Duodenal mucosa (tissue), 2 donors: ENCODE data around the gene AXIN2.

Source experiments
- H3K27ac ChIP-seq: one replicate; pipeline ENCODE4 v1.7.0; 2013; ENCODE audit warnings: low read depth, low read length
- H3K27me3 ChIP-seq, 2 donors: one replicate each; pipeline ENCODE4 v1.7.0; 2013; ENCODE audit warnings: low read length in 2 of 2, control low read depth in 1 of 2; ENCODE audit not compliant: insufficient read depth in 2 of 2, control insufficient read depth in 1 of 2
- H3K36me3 ChIP-seq, 2 donors: one replicate each; pipeline ENCODE4 v1.7.0; 2013; ENCODE audit warnings: low read length in 2 of 2, control low read depth in 1 of 2; ENCODE audit not compliant: insufficient read depth in 2 of 2, control insufficient read depth in 1 of 2
- H3K4me1 ChIP-seq, 2 donors: one replicate each; pipeline ENCODE4 v1.7.0; 2013; ENCODE audit warnings: low read length in 2 of 2, control low read depth in 1 of 2; ENCODE audit not compliant: insufficient read depth in 2 of 2, control insufficient read depth in 1 of 2
- H3K4me3 ChIP-seq, 2 donors: one replicate each; pipeline ENCODE4 v1.7.0; 2013; ENCODE audit warnings: low read length in 2 of 2, low read depth in 1 of 2
- H3K9ac ChIP-seq, 2 donors: one replicate each; pipeline ENCODE4 v1.7.0; 2013; ENCODE audit warnings: low read length in 2 of 2, low read depth in 1 of 2
- H3K9me3 ChIP-seq, 2 donors: one replicate each; pipeline ENCODE4 v1.7.0; 2013; ENCODE audit warnings: low read length in 2 of 2, control low read depth in 1 of 2; ENCODE audit not compliant: control insufficient read depth in 1 of 2

AXIN2 gene

DNA sequence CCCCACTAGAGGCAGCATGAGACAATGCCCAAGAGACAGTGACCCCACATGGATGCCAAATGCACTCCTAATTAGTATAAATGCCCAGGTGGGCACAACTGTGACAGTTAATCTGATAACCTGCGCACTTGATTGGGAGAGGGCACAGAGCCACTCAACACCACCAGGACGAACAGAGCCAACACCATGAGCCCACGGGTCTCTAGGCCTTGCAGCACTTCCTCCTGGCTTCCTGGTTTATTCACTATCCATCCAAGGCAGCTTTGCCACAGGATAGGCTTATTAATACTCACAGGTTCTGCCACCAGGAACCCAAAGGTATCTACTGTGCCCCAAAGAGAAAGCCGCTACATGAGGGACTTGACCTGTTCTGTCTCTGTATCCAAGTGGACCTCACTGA is 14.9 kb downstream of the AXIN2 start:
- H3K9me3 ChIP-seq, result no peaks in the 10 kb centered on the region
- H3K27ac ChIP-seq, result no peak overlapping the region
- no peaks in the 10 kb centered on the region for H3K27me3 ChIP-seq
- peak overlapping the region in 1 of 2 donors; percentile 11 for H3K9ac ChIP-seq
- peaks cover 29 to 39% of the 10 kb centered on the region in 2 donors for H3K4me1 ChIP-seq
- H3K4me3 ChIP-seq, result peak overlapping the region in 1 of 2 donors; percentile 4
- H3K36me3 ChIP-seq, result peaks cover 0 to 17% of the 10 kb centered on the region in 2 donors

DNA sequence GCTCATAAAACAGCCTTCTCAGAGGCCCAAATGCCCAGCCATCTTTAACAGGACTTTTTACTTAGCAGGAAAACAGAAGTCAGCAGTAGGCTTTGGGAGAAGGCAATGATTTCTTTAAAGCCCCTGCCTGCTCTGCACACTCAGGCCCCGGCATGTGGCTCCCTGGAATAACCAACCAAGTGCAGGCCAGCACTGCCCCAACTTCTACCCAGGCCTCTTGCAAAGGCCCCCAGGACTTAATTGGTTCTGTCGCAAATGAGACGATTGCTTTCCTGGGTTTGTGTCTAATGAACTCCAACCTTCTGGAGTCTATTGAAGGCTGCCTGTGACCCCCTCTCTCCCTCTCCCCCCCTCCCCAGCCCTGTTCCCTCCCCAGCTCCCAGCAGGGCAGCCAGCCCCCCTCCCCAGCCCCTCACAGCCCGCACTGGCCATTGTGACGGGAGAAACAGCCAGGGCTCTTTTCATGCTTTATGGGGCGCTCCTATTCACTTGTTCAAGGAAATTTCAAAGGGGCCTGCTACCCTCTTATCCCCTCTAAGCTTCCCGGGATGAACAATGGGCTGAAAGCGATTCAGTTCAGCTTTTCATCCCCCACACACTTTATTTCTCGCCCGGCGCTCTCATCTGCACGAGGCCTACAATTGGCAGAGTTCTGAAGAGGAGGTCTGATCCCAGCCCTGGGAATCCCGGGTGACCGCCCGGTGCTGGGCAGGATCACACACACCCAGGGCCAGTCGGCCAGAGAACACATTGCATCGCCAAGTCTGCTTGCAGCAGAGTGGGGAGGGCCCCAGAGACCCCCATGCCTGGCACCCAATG is 15.5 kb downstream of the AXIN2 start:
- no peak overlapping the region for H3K27ac ChIP-seq
- H3K4me3 ChIP-seq, result peak overlapping the region in 1 of 2 donors; percentile 4
- H3K4me1 ChIP-seq, result peaks cover 23 to 33% of the 10 kb centered on the region in 2 donors

DNA sequence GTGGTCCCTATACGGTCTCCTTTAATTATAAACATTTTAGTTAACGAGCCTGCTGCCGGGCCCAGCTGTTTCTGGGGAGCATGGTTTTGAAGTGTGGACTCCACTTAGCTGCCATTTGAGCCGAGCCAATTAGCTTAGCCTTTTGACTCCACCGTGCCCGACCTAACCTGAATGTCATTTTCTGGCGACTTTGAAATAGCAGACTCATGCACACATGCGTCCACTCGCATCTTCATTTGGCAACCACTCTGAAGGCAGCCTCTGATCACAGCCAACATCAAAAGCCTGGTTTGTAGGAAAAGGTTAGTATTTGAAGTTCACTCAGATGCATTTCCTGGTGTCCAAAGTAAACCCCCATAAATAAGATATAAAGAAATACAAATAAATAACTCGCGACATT is 16.8 kb downstream of the AXIN2 start:
- Histone ChIP-seq H3K27me3 (no peaks in the 10 kb centered on the region), H3K4me3 (no peak overlapping the region), H3K9me3 (no peaks in the 10 kb centered on the region), H3K9ac (no peak overlapping the region), H3K27ac (no peak overlapping the region), H3K4me1 (peaks cover 20 to 23% of the 10 kb centered on the region in 2 donors), H3K36me3 (peaks cover 0 to 24% of the 10 kb centered on the region in 2 donors)

More for the DNA sequence above, 15.5 kb downstream of the AXIN2 start:
- H3K27me3 ChIP-seq, result no peaks in the 10 kb centered on the region
- H3K36me3 ChIP-seq, result peaks cover 0 to 20% of the 10 kb centered on the region in 2 donors
- no peaks in the 10 kb centered on the region for H3K9me3 ChIP-seq
- no peak overlapping the region for H3K9ac ChIP-seq

DNA sequence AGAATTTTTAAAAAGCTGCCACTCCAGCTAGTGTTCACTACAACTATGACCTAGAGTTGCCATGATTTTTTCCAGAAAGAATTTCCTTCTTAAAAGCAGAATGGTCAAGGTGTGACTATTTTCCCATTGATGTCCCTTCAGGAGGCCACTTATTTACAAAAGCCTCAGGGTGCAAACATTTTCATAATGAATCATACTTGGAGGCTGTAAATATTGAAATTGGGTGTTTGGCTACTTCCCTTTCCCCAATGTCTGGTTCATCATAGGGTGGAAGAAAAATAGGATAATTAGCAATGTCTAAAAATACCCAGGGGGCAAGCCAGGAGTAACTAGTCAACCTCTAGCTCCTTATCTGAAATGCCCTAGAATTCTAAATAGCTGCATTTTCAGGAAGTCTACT is 18.8 kb downstream of the AXIN2 start:
- H3K9ac ChIP-seq, result no peak overlapping the region
- peaks cover 16% of the 10 kb centered on the region in 2 donors for H3K4me1 ChIP-seq
- H3K27me3 ChIP-seq, result no peaks in the 10 kb centered on the region
- no peaks in the 10 kb centered on the region for H3K9me3 ChIP-seq
- H3K27ac ChIP-seq, result no peak overlapping the region
- no peak overlapping the region for H3K4me3 ChIP-seq
- H3K36me3 ChIP-seq, result peaks cover 0 to 25% of the 10 kb centered on the region in 2 donors

DNA sequence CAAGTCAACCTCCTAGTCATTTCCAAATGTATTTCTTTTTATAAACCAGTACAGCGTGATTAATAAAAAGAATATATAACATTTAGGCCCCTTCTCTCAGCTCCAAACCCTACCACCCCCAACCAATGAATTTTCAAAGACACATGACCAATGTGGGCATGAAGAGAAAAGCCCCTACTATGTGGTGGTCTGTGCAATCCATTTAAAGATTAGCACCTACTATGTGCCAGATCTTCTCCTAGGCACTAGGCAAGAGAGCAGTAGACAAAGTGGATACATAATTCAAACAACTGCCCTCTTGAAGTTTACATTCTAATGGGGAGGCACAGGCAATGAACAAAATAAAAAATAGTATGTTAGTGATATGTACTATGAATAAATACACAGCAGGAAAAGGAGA is 19.4 kb downstream of the AXIN2 start:
- Histone ChIP-seq H3K9ac (no peak overlapping the region), H3K4me1 (peaks cover 11% of the 10 kb centered on the region in 2 donors), H3K27ac (no peak overlapping the region), H3K9me3 (no peaks in the 10 kb centered on the region), H3K27me3 (no peaks in the 10 kb centered on the region), H3K36me3 (peaks cover 0 to 30% of the 10 kb centered on the region in 2 donors), H3K4me3 (no peak overlapping the region)

DNA sequence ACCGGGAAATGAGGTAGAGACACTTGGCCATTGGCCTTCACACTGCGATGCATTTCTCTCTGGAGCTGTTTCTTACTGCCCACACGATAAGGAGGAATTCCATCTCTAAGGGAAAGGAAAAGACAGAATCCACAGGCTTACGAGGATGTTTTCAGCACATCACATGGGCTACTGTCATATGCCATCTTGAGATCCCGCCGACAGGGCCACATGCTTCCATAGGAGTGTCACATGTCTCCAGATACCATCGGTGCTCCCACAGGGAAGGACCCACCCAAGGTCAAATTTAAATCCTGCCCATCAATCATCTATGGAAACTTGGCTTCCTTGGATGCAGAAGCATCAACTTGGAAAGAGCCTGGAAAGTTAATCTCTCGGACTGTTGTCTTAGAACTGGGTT is 20.0 kb downstream of the AXIN2 start:
- Histone ChIP-seq H3K27me3 (no peaks in the 10 kb centered on the region), H3K4me1 (peaks cover 5% of the 10 kb centered on the region in 2 donors), H3K27ac (no peak overlapping the region), H3K9ac (no peak overlapping the region), H3K4me3 (no peak overlapping the region), H3K36me3 (peaks cover 0 to 36% of the 10 kb centered on the region in 2 donors), H3K9me3 (no peaks in the 10 kb centered on the region)

DNA sequence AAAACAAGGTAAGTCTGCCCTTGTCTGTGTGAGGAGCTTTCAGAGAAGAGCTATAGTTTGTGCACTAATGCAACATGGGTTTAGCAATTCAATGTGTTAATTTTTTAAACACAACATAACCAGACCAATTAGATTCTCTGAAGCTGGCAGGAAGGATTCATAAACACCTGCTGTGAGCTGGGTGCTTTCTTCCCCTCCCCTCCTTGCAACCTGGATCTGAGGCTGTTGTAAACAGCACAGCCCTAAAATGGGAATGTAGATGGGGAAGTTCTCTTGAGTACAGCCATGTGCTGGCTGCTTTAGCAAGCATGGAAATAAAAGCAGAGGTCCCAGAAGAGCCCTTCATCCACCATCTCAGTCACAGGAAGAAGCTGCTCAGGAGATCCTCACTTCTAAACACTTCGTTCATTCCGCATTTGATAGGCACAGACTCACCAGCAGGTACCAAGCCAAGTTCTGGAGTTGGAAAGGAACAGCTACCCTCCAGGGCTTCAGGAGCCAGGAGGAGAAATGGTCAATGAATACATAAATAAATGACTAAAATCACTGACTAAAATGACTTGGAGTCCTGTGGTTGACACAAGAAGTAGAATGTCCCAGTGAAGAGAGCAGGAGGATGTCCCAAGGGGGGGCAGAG is 21.7 kb downstream of the AXIN2 start:
- Histone ChIP-seq H3K9me3 (no peaks in the 10 kb centered on the region), H3K27me3 (no peaks in the 10 kb centered on the region), H3K4me3 (no peak overlapping the region), H3K4me1 (no peaks in the 10 kb centered on the region), H3K27ac (no peak overlapping the region), H3K36me3 (peaks cover 0 to 51% of the 10 kb centered on the region in 2 donors), H3K9ac (no peak overlapping the region)

DNA sequence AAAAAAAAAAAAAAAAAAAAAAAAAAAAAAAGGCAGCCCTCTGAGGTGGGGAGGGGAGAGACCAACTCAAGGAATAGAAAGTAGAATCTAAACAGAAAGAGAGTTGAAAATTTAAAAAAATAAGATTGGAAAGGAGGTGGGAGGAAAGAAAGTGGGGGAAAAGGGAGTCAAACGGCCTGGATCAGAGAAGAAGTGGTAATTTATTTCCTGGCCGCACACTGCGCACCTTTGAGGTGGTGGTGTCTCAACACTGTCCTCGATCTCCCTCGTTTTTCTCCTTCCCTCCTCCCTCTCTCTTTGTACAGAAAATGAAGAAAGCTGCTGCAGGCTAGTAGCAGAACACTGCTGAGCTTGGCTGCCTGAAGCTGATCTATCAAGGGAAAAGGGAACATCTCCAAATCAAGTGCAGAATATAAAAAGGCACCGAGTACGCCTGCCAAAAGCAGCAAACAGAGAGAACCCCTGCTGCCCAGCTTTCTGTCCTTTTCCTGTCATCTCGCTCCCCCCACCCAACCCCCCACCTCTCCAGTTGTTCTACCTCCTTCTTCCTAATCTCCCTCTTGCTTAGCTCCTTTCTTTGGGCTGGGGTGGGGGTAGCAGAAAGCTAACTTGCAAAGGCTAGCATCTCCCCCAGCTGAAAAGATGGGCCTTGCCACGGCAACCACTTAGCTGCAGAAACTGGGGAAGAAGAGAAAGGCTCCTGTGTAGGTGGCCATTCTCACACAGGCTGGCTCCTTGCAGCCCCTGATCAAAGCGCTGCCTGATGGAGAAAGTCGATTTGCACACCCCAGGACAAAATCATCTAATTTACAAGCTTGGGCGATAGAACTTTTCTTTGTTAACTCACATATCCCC is 22.5 kb downstream of the AXIN2 start:
- H3K9ac ChIP-seq, result no peak overlapping the region
- no peaks in the 10 kb centered on the region for H3K9me3 ChIP-seq
- H3K27ac ChIP-seq, result no peak overlapping the region
- H3K36me3 ChIP-seq, result peaks cover 0 to 57% of the 10 kb centered on the region in 2 donors
- H3K4me1 ChIP-seq, result no peaks in the 10 kb centered on the region
- no peaks in the 10 kb centered on the region for H3K27me3 ChIP-seq
- no peak overlapping the region for H3K4me3 ChIP-seq

DNA sequence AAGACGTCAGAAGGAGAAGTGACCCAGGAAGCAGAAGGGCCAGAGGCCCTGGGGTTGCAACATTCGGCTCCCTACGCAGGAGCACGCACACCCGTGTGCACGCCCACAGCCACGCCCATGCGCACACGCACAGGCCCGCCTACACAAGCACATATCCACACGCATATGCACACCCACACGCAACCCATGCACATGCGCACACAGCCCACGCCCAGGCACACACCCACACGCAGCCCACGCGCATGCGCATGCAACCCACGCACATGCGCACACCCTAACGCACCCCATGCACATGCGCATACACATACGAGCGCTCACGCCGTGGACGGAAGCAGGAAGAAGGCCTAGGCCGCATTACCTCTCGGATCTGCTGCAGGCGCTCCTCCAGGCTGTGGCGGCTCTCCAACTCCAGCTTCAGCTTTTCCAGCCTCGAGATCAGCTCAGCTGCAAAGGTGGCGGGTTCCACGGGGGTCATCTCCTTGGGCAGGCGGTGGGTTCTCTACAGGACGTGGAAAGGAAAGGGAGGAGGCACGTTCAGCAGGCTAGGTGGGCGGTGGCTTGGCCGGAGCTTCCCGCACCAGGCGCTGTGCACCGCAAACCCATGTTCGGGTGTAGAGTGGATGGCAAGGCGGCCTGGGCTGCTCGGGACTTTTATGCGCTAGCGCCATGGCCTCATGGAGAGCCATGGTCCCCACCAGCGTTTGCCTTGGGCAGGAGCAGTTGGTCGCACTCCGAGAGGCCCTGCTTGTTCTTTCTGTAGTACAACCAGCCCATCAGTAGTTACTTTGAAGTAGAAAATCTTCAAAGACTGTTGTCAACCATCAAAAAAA is 23.4 kb downstream of the AXIN2 start:
- Histone ChIP-seq H3K27me3 (no peaks in the 10 kb centered on the region), H3K4me3 (no peak overlapping the region), H3K9me3 (no peaks in the 10 kb centered on the region), H3K4me1 (peaks cover 0 to 2% of the 10 kb centered on the region in 2 donors), H3K9ac (no peak overlapping the region), H3K27ac (no peak overlapping the region), H3K36me3 (peaks cover 0 to 58% of the 10 kb centered on the region in 2 donors)
